ENCODE results near the gene CCDC188.
A peak's percentile ranks its signal among the peaks of the same experiment; 100 is the strongest.
"Not testable (repeated sequence)": the region's sequence is repeated elsewhere in the genome, so short reads cannot be mapped to it uniquely, and the experiment has no call there.

CCDC188 gene

DNA sequence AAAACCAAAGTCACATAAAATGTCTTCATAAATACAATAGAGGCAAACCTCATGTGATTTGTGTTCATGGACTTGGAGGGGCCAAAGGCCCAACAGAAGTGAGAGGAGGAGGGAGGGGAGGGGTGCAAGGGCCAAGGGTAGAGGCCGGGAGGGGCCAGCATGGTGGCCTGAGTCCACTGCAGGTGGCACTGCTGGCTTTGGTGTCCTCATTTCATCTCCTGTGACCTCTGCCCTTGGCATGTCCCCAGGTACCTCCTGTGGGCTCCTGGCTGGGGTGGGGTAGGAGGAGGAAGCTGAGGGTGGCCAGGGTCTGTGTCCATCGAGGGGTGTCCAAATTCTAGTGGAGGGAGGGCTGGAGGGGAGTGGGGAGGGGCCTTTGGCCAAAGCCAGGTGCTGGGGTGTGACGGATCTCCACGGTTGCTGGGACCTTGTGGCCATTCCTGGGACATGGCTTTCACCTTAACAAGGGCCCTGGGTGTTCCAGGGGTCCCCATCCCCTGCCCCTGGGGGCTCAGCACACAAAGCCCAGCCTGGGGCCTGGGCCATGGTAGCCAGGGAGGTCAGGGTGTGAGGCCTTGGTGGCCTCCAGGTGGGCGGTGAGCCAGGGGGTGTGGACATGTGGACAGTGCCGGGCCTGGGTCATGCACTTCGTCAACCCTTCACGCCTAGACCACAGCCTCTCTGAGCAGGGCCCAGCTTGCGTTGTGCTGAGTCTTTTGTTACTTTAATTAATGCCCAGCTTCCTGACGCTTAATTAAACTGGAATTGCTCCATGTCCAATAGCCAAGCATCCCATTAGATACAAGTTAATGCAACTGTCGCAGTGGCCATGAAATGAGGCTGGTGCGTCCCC, 20.7 kb upstream of the CCDC188 start:
- DNase-seq (ENCODE audit: low read depth, low spot score), result no peak

DNA sequence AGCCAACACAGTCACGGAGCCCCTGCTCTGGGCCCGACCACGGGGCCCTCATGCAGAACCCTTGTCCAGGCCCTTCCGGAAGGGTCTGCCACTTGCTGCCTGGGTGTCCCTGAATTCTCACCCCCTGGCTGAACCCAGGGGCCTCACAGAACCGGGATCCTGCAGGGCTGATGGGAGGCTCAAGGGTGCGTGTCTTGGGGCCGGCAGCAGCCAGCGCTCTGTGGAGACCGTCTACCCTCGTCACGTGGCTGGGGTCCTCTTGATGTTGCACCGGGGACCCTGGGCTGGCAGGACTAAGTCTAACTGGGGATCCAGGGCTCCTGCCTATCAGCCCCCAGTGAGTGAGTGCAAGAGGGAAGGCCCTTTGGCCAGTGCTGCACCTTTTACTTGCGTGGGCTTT, 19.3 kb upstream of the CCDC188 start:
- DNase-seq (ENCODE audit: low read depth, low spot score), result no peak

DNA sequence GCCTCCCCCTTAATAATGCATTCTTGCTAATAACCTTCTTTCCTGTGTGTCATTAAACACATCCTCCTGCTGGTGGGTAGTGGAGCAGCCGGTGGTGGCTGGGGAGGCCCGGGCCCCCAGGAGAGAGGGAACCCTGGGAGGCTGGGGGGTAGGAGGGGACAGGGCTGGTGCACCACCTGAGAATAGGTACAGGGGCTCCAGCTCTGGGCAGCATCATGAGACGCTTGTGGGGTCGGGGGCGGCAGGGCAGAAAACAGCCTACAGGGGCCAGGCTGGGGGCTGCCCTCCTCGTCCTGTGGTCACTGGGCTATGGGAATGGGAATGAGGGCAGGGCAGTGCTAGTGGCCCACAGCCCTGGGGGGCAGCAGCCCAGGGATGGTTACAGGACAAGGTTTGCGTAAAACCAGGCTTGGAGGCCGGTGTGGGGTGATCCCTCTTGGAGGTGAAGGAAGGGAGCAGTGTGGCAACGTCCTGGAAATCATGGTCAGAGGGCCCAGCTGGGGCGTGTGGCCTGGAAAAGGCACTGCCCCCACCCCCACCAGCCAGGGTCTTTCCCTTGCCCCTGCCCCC, 18.5 kb upstream of the CCDC188 start:
- DNase-seq (ENCODE audit: low read depth, low spot score), result no peak

DNA sequence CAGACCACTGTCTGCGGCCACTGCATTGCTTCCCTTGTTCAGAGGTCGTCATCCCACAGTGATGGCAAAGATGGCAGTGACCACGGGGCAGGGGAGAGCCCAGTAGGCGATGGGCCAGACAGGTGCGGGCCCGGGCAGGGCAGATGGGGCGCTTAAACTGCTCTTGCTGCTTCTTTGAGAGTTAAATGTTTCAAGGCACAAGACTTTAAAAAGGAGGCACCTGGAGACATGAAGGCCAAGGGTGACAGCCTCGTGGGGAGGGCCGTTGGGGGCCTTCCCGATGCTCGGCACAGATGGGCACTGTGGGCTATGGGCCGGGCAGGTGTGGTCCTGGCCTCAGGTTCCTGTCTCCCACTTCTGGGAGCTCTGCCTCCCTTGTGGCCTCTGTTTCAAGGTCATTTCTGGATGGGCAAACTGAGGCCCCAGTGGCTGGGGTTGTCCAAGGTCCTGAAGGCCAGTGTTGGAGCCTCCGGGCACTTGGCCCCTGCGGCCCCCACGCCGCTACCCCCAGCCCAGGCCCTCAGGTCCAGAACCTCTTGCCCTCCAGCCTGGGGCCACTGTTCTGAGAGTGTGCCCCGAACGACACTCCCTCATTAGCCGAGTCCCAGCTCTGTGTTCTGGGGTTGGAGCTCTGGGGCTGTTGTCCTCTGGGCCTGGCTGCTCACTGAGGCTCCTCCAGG, 16.9 kb upstream of the CCDC188 start:
- no peak for DNase-seq (ENCODE audit: low read depth, low spot score)

- DNase-seq (ENCODE audit: low read depth, low spot score), result no peak
Observed at GRCh38 chr22:20166703-20167102, 15.8 kb upstream of the CCDC188 start.

GRCh38 chr22:20165913-20166312, 15.1 kb upstream of the CCDC188 start:
- DNase-seq (ENCODE audit: low read depth, low spot score), result no peak

DNA sequence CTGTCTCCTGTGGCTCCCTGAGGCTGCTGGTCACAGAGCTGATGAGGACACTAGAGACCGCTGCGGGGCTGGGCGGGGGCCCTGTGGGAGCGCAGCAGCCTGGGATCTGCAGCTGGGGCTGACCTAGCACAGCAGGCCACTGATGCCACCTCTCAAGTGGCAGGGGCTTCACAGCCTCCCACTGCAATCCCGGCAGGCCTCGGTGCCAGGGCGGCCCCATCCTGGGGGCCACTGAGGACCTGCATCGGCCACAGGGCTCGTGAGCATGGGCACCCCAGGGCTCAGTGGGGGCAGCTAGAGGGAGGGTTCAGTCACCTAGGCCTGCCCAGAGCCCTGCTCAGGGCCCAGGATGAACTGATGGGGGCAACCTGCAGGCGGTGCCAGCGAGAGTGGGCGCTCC, 14.6 kb upstream of the CCDC188 start:
- no peak for DNase-seq (ENCODE audit: low read depth, low spot score)

DNA sequence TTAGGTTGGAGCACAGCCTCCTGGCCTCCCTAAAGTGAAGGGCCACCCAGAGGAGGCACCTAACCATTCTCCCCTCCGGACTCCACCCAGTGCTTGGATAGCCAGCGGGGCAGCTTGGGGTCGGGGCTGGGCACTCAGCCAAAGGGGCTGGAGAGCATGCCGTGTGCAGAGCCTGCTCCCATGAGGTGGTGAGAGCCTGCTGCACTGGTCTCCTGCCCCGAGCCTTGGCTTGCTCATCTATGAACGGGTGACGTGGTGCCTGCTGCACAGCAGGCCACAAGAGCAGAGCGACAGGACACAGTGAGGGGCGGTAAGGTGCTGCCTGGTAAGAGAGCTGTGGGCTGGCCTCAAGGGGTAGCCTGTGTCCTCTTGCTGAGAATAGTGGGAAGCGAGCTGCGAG, 14.0 kb upstream of the CCDC188 start:
- no peak for DNase-seq (ENCODE audit: low read depth, low spot score)

DNA sequence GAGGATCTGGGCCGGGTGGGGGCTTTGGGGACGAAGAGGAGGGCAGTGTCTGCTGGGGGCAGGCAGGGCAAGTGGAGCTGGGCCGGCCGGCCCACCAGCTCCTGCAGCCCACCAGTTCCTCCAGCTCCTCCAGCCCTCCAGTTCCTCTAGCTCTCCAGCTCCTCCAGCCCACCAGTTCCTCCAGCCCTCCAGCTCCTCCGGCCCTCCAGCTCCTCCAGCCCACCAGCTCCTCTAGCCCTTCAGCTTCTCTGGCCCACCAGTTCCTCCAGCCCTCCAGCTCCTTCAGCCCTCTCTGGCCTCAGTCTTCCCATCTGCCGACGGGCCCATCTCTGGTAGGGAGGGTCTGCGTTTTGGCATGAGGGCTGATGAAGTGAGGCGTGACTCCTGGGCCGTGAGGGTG, 9.2 kb upstream of the CCDC188 start:
- no peak for DNase-seq (ENCODE audit: low read depth, low spot score)

GRCh38 chr22:20159531-20159930, 8.7 kb upstream of the CCDC188 start:
- DNase-seq (ENCODE audit: low read depth, low spot score), result not testable (repeated sequence)

DNA sequence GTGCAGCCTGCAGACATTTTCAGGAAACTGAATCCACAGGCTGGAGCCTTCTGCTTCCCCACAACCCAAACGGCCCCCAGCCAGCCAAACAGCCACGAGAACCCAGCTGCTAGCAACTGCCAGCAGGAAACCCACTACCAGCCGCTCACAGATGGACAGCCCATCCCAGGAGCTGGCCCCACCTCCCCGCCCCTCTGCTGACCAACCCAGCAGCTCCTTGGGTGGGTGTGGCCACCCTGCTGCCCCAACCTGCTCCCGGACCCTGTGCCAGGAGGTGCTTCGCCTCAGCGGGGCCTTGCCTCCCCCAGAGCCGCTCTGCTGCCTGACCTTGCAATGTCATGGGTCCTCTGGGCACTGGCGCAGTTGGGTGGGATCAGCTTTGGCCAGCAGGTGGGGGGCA, 8.2 kb upstream of the CCDC188 start:
- peak; percentile 57 for DNase-seq (ENCODE audit: low read depth, low spot score)

DNA sequence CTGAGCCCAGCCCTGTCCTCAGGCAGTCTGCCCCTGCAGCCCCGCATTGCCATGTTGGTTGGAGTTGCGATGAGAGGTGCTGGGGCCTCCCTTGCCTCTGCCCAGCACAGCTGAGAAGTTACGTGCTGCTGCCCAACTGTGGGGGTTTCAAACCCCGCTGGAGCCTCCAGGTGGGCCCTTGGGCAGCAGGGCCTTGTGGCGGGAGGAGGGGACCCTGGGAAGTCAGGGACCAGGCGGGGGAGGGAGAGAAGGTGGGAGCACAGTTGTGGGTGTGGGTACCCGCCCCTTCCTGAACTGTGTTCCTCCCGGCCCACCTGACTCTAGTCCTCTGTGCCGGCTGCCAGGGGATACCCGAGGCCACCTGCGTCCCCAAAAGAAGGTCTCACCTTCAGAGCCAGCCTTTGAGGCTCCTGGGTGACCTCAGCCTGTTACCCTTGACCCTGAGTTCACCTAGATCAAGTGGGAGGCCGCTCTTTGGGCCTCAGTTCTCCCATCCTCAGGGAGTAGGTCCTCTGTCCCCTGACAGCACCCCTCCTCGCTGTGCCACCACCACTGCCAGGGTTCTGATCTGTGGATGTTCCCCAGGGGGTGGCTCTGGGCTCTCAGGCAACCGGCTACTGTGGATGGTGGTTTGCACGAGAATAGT, 7.7 kb upstream of the CCDC188 start:
- DNase-seq (ENCODE audit: low read depth, low spot score), result no peak

- DNase-seq (ENCODE audit: low read depth, low spot score), result no peak
Observed at GRCh38 chr22:20157430-20158183, 6.8 kb upstream of the CCDC188 start.

DNA sequence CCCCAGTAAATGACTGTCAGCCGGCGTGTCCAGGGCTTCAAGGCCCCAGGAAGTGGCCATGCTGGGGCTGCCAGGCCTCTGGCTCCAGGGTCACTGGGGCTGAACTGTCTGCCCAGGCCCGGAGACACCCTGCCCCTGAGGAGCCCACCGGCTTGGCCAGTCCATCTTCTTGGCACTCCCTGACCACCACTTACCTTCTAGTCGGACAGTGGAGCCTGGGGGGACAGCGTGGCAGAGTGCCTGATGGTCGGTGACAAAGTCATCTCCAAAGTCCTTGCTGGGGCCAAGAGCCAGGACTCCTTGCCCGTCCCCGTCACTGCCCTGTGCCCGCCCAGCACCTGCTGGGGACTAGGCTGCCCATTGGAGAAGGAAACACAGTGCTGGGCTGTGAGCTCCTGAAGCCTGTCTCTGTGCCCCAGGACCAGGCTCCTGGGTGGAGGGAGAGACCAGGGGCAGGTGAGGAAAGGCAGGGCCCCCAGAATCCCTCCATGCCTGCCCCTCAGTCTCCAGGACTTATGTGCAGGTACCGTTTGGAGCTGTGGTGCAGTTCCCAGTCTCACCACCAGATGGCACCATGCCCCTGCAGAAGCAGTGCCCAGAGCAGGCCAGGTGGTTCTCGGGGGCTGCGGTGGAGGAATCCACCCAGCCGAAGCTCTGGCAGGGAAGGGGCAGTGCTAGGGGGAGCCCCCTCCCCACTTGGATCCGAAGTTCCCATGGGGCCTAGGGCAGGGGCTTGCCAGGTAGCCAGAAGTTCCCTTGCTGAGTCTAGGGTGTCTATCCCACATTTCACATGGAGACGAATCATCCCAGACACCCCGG, 6.0 kb upstream of the CCDC188 start:
- peak; percentile 91 for DNase-seq (ENCODE audit: low read depth, low spot score)

DNA sequence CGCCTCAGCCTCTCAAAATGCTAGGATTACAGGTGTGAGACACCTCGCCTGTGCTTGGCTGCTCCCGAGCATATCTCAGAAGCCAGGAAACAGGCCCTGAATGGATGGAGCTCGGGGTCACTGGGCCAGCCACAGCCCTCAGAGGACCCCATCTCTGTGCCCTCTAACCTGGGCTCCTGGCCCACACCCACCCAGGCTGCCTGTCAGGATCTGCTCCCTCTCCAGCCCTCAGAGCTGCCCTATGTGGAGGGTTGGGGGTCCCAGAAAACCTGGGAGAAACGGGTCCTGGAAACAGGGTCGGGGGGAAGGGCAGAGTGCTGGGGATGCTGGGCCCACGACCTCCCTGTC, 5.2 kb upstream of the CCDC188 start:
- DNase-seq (ENCODE audit: low read depth, low spot score), result no peak

DNA sequence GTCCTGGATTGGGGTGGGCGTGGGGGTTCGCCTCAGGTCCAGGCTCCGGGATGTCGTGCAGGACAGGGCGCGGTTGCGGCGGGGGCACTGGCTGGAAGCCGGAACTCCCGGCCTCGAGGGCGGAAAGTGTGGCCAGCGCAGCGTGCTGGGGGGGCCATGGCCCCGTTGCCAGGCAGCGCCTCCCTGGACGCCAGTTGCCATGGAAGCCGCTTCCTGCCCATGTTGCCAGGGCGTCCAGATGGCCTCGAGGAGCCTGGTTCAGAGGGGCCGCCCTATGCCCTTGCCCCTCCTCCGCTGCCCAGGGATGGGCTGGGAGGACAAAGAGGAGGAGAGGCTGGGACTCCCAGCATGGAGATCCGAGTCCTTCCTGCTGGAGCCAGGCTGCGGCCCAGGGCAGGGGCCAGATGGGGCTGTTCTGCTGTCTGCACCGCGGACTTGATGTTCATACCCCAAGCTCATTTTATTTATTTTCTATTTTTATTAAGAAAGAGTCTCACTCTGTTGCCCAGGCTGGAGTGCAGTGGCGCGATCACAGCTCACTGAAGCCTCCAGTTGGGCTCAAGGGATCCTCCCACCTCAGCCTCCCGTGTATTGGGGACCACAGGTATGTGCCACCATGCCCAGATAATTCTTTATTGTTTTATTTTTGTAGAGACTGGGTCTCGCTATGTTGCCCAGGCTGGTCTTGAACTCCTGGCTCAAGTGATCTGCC, 4.6 kb upstream of the CCDC188 start:
- DNase-seq (ENCODE audit: low read depth, low spot score), result no peak

DNA sequence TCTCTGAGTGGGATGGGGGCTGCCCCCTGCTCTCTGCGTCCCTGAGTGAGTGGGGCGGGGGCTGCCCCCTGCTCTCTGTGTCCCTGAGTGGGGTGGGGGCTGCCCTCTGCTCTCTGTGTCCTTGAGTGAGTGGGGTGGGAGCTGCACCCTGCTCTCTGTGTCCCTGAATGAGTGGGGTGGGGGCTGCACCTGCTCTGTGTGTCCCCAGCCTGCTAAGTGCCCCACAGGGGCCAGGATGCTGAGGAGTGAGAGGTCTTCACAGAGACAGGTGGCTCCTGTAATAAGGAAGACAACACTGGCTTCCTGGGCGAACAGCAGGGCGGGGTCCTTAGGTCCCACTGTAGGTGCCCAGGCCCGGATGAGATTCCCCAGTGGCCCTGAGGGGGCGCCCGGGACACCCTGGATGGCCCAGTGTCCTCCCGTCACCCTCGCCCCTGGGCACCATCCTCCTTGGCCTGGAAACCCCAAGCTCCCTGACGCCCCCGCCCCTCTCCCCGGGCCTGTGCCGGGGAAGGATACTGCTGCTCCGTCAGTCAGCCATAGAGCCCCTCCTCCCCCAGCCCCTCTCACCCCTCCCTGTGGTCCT, 3.8 kb upstream of the CCDC188 start:
- no peak for DNase-seq (ENCODE audit: low read depth, low spot score)

DNA sequence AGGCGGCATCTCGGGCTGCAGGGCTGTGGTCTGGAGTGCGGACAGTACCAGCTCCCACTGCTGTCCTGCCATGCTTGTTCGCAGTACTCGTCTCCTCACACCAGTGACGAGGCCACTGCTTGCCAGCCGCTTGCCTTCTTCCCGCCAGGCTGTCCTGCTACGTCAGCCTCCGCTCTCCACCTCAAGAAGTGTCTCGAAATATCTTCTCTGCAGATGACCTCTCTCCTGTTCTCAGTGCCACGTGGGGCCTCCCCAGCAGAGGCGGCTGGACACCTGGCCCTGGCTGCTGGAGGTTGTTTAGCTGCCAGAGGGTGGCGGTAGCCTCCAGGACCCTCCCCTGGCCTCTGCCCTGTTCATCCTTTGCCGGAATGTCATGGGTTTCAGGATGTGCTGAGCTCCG, 3.1 kb upstream of the CCDC188 start:
- DNase-seq (ENCODE audit: low read depth, low spot score), result peak; percentile 44

DNA sequence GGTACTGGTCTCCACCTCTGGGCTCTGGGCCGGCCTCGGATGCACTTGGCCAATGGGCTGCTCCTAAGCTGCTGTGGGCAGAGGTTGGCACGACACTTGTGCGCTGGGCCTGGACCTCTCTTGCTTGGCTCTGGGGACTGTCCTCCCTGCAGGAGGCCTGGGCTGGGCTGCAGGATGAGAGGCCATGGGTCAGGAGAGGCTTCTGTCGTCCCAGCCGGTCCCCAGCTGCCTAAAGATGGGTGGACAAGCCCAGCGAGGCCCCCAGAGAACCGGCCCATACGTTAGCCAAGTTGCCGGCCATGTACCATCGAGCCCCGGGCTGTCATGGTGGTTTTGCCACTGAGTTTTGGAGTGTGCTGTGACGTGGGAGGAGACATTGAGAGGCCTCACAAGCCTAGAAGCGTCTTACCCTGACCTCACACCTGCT, 1.6 kb upstream of the CCDC188 start:
- DNase-seq (ENCODE audit: low read depth, low spot score), result no peak

DNA sequence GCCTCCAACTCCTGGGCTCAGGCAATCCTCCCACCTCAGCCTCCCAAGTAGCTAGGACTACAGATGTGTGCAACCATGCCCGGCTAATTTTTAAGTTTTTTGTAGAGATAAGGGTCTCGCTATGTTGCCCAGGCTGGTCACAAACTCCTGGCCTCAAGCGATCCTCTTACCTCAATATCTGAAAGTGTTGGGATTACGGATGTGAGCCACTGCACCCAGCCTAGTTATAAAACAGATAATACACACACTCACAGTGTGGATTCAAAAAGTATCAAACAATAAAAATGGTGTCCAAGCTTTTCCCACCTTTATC, 377 bp upstream of the CCDC188 start:
- no peak for DNase-seq (ENCODE audit: low read depth, low spot score)

Data from ELF-1 (cell line).